HG02884 (cell line): ENCODE data around the gene TBX1.

Source experiments
- ATAC-seq: cut with Tn5 transposase; IDR thresholded peaks from one replicate; pipeline ENCODE4 v1.9.1; 2021; ENCODE audit warnings: mild to moderate bottlenecking, moderate library complexity; ENCODE audit not compliant: unreplicated experiment

Gene TBX1

GRCh38 chr22:19737846-19738663, 22.5 kb upstream of the TBX1 start:
- ATAC-seq = no peak

DNA sequence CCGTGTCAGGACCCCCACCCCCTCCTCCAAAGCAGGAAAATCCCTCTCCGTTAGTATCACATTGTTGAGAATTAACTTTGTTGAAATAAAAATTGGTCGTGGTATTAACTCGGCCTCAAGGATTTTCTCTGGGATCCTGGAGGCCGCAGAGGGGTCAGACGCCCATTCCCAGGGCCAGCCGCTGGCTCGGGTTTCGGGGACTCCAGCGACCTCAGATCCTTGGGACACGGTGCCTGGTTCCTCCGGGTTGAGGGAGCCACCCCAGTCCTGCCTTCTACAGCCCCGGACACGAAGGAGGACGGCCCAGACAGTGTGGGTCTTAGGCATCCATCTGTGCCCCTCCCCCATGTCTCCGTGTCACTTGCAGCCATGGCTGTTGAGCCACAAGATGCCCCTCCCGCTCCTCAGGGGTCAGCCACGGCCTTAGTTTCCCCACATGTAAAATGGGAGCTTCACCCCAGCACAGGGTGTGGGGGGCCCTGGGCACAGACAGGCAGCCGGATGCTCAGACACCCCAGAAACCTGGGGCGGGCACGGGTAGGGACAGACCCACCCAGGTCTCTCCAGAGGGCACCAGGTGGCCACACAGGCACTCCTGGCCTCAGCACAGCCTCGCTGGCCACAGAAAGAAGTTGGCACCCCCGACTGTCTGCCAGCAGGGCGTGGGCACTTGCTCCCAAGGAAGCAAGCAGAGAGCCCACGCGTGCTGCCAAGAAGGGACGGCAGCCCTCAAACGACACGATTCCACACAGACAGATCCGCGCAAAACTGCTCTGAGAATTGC, 21.7 kb upstream of the TBX1 start:
- ATAC-seq = no peak

- ATAC-seq = no peak
Measured at GRCh38 chr22:19739448-19739895, 21.1 kb upstream of the TBX1 start.

DNA sequence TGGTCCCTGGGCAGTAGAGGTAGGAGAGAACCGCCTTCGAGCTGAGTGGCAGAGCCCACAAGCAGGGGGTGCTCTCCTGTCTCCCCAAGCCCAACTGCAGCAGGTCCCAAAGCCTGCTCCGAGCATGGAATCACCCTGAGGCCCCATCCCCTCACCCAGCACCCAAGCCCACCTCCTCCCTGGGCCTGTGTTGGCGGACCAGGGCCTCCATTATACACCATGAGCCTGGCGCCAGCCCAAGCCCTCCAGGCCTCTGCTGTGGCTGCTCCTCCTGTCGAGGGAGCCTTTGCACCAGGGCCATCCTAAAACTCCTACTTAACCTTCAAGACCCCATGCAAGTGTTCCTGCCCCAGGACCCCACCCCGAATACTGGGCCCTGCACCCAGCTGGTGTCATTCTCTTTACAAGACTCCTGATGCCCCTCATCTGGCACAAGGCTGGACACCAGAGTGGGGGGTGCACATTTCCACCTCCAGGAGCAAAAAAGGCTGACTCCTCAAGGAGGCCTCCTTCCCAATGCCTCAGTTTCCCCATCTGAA, 20.6 kb upstream of the TBX1 start:
- no peak for ATAC-seq

GRCh38 chr22:19740586-19740985, 20.0 kb upstream of the TBX1 start:
- no peak for ATAC-seq

DNA sequence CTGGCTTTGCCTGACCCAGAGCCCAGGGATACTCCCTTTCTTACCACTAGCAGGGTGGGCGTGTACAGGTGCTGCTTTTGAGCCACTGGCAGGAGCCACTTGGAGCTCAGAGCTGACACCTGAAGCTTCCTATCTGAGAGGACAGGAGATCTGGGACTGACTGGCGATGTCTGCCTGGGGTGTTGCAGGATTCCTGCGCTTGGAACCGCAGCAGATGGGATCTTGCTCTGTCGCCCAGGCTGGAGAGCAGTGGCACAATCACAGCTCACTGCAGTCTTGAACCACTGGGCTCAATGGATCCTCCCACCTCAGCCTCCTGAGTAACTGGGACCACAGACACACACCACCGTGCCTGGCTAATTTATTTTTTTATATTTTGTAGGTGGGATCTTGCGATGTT, 19.5 kb upstream of the TBX1 start:
- ATAC-seq = no peak

- ATAC-seq = no peak
Measured at GRCh38 chr22:19742160-19743066, 18.2 kb upstream of the TBX1 start.

DNA sequence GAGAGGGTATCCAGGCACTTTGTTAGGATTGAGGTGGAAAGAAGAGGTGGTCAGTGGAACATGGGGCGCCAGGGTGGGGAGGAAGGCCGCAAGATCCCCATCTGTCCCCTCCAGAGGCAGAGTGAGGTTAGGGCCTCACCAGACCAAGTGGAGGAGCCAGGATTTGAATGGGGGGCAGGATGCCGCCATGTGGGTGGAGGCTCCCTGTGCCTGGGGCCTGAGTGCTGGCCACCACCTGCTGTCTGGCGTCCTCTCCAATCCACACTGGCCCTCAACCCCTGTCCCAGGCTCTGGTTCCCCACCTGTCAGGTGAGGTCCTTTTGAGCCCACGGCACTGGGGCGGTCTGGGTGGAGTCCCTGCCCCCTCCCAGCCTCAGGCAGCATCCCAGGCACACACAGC, 17.5 kb upstream of the TBX1 start:
- ATAC-seq = no peak

DNA sequence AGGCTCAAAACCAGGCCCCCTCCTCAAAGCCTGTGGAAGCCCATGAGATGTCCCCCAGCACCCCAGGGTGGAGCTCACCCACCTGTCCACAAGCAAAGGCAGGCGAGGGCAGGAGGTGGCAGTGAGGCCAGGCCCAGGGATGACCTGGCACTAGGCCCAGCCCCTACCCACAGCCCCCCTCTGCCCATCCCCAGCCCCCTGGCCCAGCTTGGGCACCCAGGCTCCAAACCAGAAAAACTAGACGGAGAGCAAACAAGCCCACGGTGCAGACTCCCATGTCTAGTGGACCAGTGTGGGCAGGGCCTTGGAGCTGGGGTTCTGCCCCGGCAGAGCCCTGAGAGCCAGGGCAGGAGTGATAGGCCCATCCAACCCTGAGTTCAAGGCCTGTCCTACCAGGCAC, 16.9 kb upstream of the TBX1 start:
- no peak for ATAC-seq

DNA sequence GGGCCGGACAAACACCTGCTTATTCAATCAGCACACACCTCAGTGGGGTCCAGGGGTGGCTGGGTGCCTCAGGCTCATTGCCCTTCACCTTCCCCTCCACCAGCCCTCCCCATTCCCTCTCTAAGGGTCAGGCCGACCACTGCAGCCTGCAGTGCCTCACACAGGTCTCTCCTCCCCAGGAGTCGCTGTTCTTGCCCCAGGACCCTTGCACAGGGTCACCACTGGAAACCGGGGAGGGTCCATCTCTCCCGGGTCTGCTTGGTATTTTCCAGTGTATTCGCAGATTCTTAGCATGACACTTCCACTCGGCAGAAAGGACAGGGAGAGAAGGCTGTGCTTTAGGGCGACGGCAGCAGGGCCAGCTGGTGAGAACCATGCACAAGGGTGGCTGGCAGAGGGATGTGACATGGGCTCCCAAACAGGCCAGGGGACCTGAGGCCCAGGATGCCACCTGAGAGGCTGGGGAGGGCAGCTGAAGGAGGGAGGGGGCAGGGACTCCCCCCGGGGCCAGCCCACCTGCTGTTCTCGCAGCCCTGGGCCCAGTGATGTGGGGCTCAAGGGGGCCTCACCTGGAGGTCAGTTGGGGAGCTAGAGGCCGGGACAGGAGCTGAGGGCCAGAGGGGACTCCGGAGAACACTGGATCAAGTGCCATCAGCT, 16.1 kb upstream of the TBX1 start:
- ATAC-seq = no peak

- no peak for ATAC-seq
Measured at GRCh38 chr22:19745155-19746101, 15.2 kb upstream of the TBX1 start.

DNA sequence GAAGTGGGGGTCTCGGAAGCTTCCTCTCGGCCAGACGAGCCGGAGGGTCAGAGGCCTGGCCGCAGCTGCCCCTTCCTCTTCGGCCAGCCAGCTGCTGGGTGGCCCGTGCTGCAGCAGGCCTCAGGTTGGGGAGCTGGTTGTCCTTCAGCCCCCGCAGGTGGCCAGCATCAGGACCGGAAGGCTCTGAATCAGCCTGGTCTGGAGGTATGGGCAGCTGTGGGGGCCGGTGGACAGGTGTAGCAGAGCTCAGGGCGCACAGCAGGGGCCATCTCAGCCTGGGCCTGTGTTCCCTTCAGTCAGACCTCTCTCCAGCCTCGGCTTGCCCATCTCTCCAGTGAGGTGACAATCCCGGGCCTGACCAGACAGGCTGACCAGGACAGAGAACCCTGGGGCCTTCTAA, 13.9 kb upstream of the TBX1 start:
- ATAC-seq = no peak

- no peak for ATAC-seq
Measured at GRCh38 chr22:19747551-19747950, 13.0 kb upstream of the TBX1 start.

- ATAC-seq = no peak
Measured at GRCh38 chr22:19748139-19748538, 12.4 kb upstream of the TBX1 start.

DNA sequence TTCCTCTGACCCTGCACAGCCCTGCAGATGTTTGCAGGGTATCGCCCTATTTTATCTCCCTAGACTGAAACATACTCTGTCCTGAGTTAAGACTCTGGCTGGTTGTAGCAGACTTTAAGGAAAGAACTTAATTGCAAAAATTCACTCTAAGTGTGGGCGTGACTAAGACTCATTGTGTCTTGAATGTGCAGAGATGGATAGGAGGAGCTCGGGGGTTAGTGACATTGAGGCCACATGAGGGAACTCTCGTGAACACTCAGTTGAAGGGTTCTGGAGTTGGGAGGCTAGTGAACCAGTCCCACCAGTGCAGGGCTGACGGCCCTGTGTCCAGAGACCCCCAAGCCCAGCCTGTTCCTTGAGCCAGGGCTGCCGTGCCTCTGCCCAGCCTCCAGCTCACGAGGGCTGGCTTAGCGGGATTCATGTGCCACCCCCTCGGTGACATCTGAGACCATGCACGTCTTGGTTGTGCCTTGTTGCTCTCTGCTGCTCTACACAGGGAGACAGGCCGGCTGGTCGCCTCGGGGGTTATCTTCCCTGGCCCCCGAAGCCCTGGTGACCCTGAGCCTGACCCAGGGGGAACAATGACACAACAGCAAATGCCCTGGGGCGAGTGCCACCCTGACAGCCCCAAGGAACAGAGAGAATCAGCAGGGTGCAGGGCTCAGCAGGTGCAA, 11.4 kb upstream of the TBX1 start:
- no peak for ATAC-seq

GRCh38 chr22:19749876-19750275, 10.7 kb upstream of the TBX1 start:
- no peak for ATAC-seq

DNA sequence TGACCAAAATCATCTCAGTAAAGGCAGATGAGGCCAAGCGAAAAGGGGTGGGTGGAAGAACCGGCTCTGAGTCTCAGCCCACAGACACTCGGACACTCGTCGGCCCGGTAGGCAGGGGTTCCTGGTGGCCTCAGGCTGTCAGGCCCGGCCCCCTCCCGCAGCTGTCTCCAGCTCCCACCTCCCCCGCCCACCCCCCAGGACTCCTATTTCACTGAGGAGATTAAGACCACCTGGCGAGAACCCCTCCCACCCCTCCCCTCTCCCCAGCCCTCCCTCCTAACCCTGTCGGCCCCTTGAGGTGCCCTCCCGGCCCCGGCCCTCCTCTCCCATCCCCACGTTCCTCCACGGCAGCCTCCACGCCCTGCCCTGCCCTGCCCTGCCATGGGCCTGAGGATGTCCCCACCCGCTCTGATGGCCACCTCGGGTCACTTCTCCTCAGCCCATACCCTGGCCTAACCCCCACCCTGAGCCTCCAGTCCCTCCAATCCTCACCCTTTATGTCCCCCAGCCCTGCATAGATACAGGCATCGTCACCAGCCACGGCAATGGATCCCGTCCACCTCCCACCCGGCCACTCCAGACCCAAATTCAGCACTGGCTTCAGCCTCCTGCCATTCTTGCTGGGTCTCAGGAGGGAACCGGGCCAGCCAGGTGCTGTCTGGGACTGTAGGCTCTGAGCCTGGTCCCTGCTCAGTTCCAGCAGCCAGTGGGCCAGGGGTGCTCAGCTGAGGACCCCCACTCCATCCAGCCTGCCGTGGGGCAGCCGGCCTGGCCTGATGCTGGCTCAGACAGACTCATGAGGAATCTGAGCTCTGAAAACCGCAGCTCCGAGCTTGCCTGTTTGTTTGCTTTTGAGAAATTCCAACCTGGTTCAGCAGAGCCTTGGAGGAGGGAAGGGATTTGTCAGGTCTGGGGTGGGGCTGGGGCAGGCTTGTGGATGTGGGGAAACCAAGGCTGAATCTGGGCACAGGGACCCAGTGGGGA, 9.8 kb upstream of the TBX1 start:
- no peak for ATAC-seq
